ENCODE measurements around the gene P3H2. TPM values are rescaled to one million over a fixed set of nuclear protein-coding genes. Genes with fewer than 3 reads are reported as not detected.
"Not testable (repeated sequence)": the region's sequence is repeated elsewhere in the genome, so short reads cannot be mapped to it uniquely, and the experiment has no call there.

P3H2 gene
- total and polyA plus RNA-seq, 9 donors, result 30.8 to 74.7 (median 56.9) TPM

GRCh38 chr3:189961086-189961485 lies 159.6 kb downstream of the P3H2 start:
- not testable (repeated sequence) for H3K9me3 ChIP-seq (replicated peaks; ENCODE audit: control insufficient read depth, low read depth, low read length); H3K27me3 ChIP-seq (ENCODE audit: control insufficient read depth, insufficient read depth, low read length); H3K4me1 ChIP-seq (ENCODE audit: control insufficient read depth, insufficient read depth, low read length); DNase-seq; H3K27ac ChIP-seq (ENCODE audit: low read length); H3K4me3 ChIP-seq (ENCODE audit: low read length)
- H3K36me3 ChIP-seq (ENCODE audit: control insufficient read depth, insufficient read depth, low read length), result peaks cover 22% of the 10 kb centered on the region
- 33% methylated on average over 1 of the region's 10 CpGs for WGBS (ENCODE audit: insufficient coverage)

- Histone ChIP-seq H3K4me1 (ENCODE audit: control insufficient read depth, insufficient read depth, low read length) (peaks cover 4% of the 10 kb centered on the region), H3K9me3 (replicated peaks; ENCODE audit: control insufficient read depth, low read depth, low read length) (no peaks in the 10 kb centered on the region), H3K27me3 (ENCODE audit: control insufficient read depth, insufficient read depth, low read length) (no peaks in the 10 kb centered on the region), H3K27ac (ENCODE audit: low read length) (no peak overlapping the region), H3K36me3 (ENCODE audit: control insufficient read depth, insufficient read depth, low read length) (peaks cover 12% of the 10 kb centered on the region), H3K4me3 (ENCODE audit: low read length) (no peak overlapping the region)
- no peak for DNase-seq
- WGBS (ENCODE audit: insufficient coverage), result 81% methylated on average over 2 of the region's 7 CpGs
These were observed 165.7 kb downstream of the P3H2 start for GRCh38 chr3:189954733-189955665.

GRCh38 chr3:189953551-189953950 lies 167.1 kb downstream of the P3H2 start:
- no peak overlapping the region for H3K4me3 ChIP-seq (ENCODE audit: low read length)
- no peaks in the 10 kb centered on the region for H3K9me3 ChIP-seq (replicated peaks; ENCODE audit: control insufficient read depth, low read depth, low read length)
- no peaks in the 10 kb centered on the region for H3K27me3 ChIP-seq (ENCODE audit: control insufficient read depth, insufficient read depth, low read length)
- H3K27ac ChIP-seq (ENCODE audit: low read length), result no peak overlapping the region
- no CpG with 5 or more reads among the region's 4 CpGs for WGBS (ENCODE audit: insufficient coverage)
- H3K4me1 ChIP-seq (ENCODE audit: control insufficient read depth, insufficient read depth, low read length), result peaks cover 4% of the 10 kb centered on the region
- DNase-seq, result no peak
- H3K36me3 ChIP-seq (ENCODE audit: control insufficient read depth, insufficient read depth, low read length), result peaks cover 12% of the 10 kb centered on the region

- no peak overlapping the region for H3K27ac ChIP-seq (ENCODE audit: low read length)
- no CpG with 5 or more reads among the region's 7 CpGs for WGBS (ENCODE audit: insufficient coverage)
- no peaks in the 10 kb centered on the region for H3K9me3 ChIP-seq (replicated peaks; ENCODE audit: control insufficient read depth, low read depth, low read length)
- peaks cover 7% of the 10 kb centered on the region for H3K36me3 ChIP-seq (ENCODE audit: control insufficient read depth, insufficient read depth, low read length)
- H3K4me3 ChIP-seq (ENCODE audit: low read length), result no peak overlapping the region
- peaks cover 4% of the 10 kb centered on the region for H3K4me1 ChIP-seq (ENCODE audit: control insufficient read depth, insufficient read depth, low read length)
- no peaks in the 10 kb centered on the region for H3K27me3 ChIP-seq (ENCODE audit: control insufficient read depth, insufficient read depth, low read length)
- no peak for DNase-seq
These were observed 168.4 kb downstream of the P3H2 start for GRCh38 chr3:189952272-189952671.

GRCh38 chr3:189950258-189950657 lies 170.4 kb downstream of the P3H2 start:
- Histone ChIP-seq H3K27ac (ENCODE audit: low read length) (no peak overlapping the region), H3K9me3 (replicated peaks; ENCODE audit: control insufficient read depth, low read depth, low read length) (no peaks in the 10 kb centered on the region), H3K36me3 (ENCODE audit: control insufficient read depth, insufficient read depth, low read length) (no peaks in the 10 kb centered on the region), H3K4me1 (ENCODE audit: control insufficient read depth, insufficient read depth, low read length) (peaks cover 1% of the 10 kb centered on the region), H3K4me3 (ENCODE audit: low read length) (no peak overlapping the region), H3K27me3 (ENCODE audit: control insufficient read depth, insufficient read depth, low read length) (no peaks in the 10 kb centered on the region)
- no peak for DNase-seq
- 36% methylated on average over 5 of the region's 6 CpGs for WGBS (ENCODE audit: insufficient coverage)

GRCh38 chr3:189949580-189949979 lies 171.1 kb downstream of the P3H2 start:
- WGBS (ENCODE audit: insufficient coverage), result 74% methylated on average over 2 of the region's 4 CpGs
- H3K36me3 ChIP-seq (ENCODE audit: control insufficient read depth, insufficient read depth, low read length), result no peaks in the 10 kb centered on the region
- H3K27me3 ChIP-seq (ENCODE audit: control insufficient read depth, insufficient read depth, low read length), result no peaks in the 10 kb centered on the region
- no peaks in the 10 kb centered on the region for H3K9me3 ChIP-seq (replicated peaks; ENCODE audit: control insufficient read depth, low read depth, low read length)
- no peak for DNase-seq
- no peak overlapping the region for H3K27ac ChIP-seq (ENCODE audit: low read length)
- no peaks in the 10 kb centered on the region for H3K4me1 ChIP-seq (ENCODE audit: control insufficient read depth, insufficient read depth, low read length)
- H3K4me3 ChIP-seq (ENCODE audit: low read length), result no peak overlapping the region

GRCh38 chr3:189948724-189949045 lies 172.0 kb downstream of the P3H2 start:
- no peaks in the 10 kb centered on the region for H3K9me3 ChIP-seq (replicated peaks; ENCODE audit: control insufficient read depth, low read depth, low read length)
- no peak for DNase-seq
- H3K4me1 ChIP-seq (ENCODE audit: control insufficient read depth, insufficient read depth, low read length), result no peaks in the 10 kb centered on the region

GRCh38 chr3:189947948-189948723 lies 172.6 kb downstream of the P3H2 start:
- Histone ChIP-seq H3K9me3 (replicated peaks; ENCODE audit: control insufficient read depth, low read depth, low read length) (no peaks in the 10 kb centered on the region), H3K4me3 (ENCODE audit: low read length) (no peak overlapping the region), H3K27me3 (ENCODE audit: control insufficient read depth, insufficient read depth, low read length) (no peaks in the 10 kb centered on the region), H3K27ac (ENCODE audit: low read length) (no peak overlapping the region), H3K4me1 (ENCODE audit: control insufficient read depth, insufficient read depth, low read length) (no peaks in the 10 kb centered on the region), H3K36me3 (ENCODE audit: control insufficient read depth, insufficient read depth, low read length) (no peaks in the 10 kb centered on the region)
- no peak for DNase-seq
- WGBS (ENCODE audit: insufficient coverage), result 68% methylated on average over 4 of the region's 6 CpGs

More at GRCh38 chr3:189948724-189949045, 172.0 kb downstream of the P3H2 start:
- no peaks in the 10 kb centered on the region for H3K27me3 ChIP-seq (ENCODE audit: control insufficient read depth, insufficient read depth, low read length)
- no peak overlapping the region for H3K4me3 ChIP-seq (ENCODE audit: low read length)
- no peaks in the 10 kb centered on the region for H3K36me3 ChIP-seq (ENCODE audit: control insufficient read depth, insufficient read depth, low read length)
- no peak overlapping the region for H3K27ac ChIP-seq (ENCODE audit: low read length)

- 44% methylated on average over 1 of the region's 4 CpGs for WGBS (ENCODE audit: insufficient coverage)
- Histone ChIP-seq H3K4me3 (ENCODE audit: low read length) (no peak overlapping the region), H3K27ac (ENCODE audit: low read length) (no peak overlapping the region), H3K4me1 (ENCODE audit: control insufficient read depth, insufficient read depth, low read length) (no peaks in the 10 kb centered on the region), H3K27me3 (ENCODE audit: control insufficient read depth, insufficient read depth, low read length) (no peaks in the 10 kb centered on the region), H3K9me3 (replicated peaks; ENCODE audit: control insufficient read depth, low read depth, low read length) (no peaks in the 10 kb centered on the region), H3K36me3 (ENCODE audit: control insufficient read depth, insufficient read depth, low read length) (no peaks in the 10 kb centered on the region)
- no peak for DNase-seq
These were observed 173.6 kb downstream of the P3H2 start for GRCh38 chr3:189947068-189947467.

- 96% methylated on average over 5 of the region's 6 CpGs for WGBS (ENCODE audit: insufficient coverage)
- H3K36me3 ChIP-seq (ENCODE audit: control insufficient read depth, insufficient read depth, low read length), result no peaks in the 10 kb centered on the region
- no peaks in the 10 kb centered on the region for H3K4me1 ChIP-seq (ENCODE audit: control insufficient read depth, insufficient read depth, low read length)
These were observed 174.6 kb downstream of the P3H2 start for GRCh38 chr3:189945935-189946709.

More at GRCh38 chr3:189945935-189946709, 174.6 kb downstream of the P3H2 start:
- Histone ChIP-seq H3K9me3 (replicated peaks; ENCODE audit: control insufficient read depth, low read depth, low read length) (no peaks in the 10 kb centered on the region), H3K27me3 (ENCODE audit: control insufficient read depth, insufficient read depth, low read length) (no peaks in the 10 kb centered on the region), H3K4me3 (ENCODE audit: low read length) (no peak overlapping the region), H3K27ac (ENCODE audit: low read length) (no peak overlapping the region)
- DNase-seq, result no peak

All from muscle of leg (tissue), 11 donors.